ENCODE data around the gene NDUFAF5. TPM values are rescaled to one million over a fixed set of nuclear protein-coding genes. Genes with fewer than 3 reads are reported as not detected.
"Not testable (repeated sequence)": the region's sequence is repeated elsewhere in the genome, so short reads cannot be mapped to it uniquely, and the experiment has no call there.

Gene NDUFAF5
- total and polyA plus RNA-seq, 2 donors from 2014 or later = 26.4 to 52.1 TPM

GRCh38 chr20:13736436-13737191, 48.2 kb upstream of the NDUFAF5 start:
- Histone ChIP-seq H3K9me3 (ENCODE audit: control insufficient read depth in 2 of 3, insufficient read depth in 1 of 3, low read length in 3 of 3) (peaks cover 0 to 9% (median 0%) of the 10 kb centered on the region in 3 donors), H3K9ac (ENCODE audit: low read length in 3 of 3) (no peak overlapping the region), H3K27ac (ENCODE audit: low read depth in 2 of 2, low read length in 2 of 2) (no peak overlapping the region), H3K4me3 (ENCODE audit: low read length in 3 of 3) (no peak overlapping the region), H3K4me1 (ENCODE audit: control insufficient read depth in 2 of 3, insufficient read depth in 2 of 3, low read depth in 1 of 3, low read length in 3 of 3) (no peaks in the 10 kb centered on the region), H3K27me3 (ENCODE audit: control insufficient read depth, insufficient read depth, low read length) (no peaks in the 10 kb centered on the region), H3K36me3 (ENCODE audit: control insufficient read depth in 2 of 3, insufficient read depth in 3 of 3, low read length in 3 of 3) (peaks cover 4 to 10% (median 7%) of the 10 kb centered on the region in 3 donors)
- intact Hi-C loops (cut with DNase I) = no loop called here
- no peak for TF ChIP-seq CTCF (IDR thresholded peaks at IDR 0.05; ENCODE audit: borderline replicate concordance, extremely low read depth, insufficient read depth)
- DNase-seq (peak in 1 of 5 donors; percentile 0), FAIRE-seq (no peak)

- FAIRE-seq; H3K4me3 ChIP-seq (ENCODE audit: low read length in 3 of 3); H3K9me3 ChIP-seq (ENCODE audit: control insufficient read depth in 2 of 3, insufficient read depth in 1 of 3, low read length in 3 of 3); H3K36me3 ChIP-seq (ENCODE audit: control insufficient read depth in 2 of 3, insufficient read depth in 3 of 3, low read length in 3 of 3); H3K27ac ChIP-seq (ENCODE audit: low read depth in 2 of 2, low read length in 2 of 2); DNase-seq; H3K4me1 ChIP-seq (ENCODE audit: control insufficient read depth in 2 of 3, insufficient read depth in 2 of 3, low read depth in 1 of 3, low read length in 3 of 3); intact Hi-C loops (cut with DNase I); H3K9ac ChIP-seq (ENCODE audit: low read length in 3 of 3); H3K27me3 ChIP-seq (ENCODE audit: control insufficient read depth, insufficient read depth, low read length): not testable (repeated sequence)
Measured at GRCh38 chr20:13738187-13738586, 46.6 kb upstream of the NDUFAF5 start.

GRCh38 chr20:13739731-13740649, 44.8 kb upstream of the NDUFAF5 start:
- H3K36me3 ChIP-seq (ENCODE audit: control insufficient read depth in 2 of 3, insufficient read depth in 3 of 3, low read length in 3 of 3) = peaks cover 0 to 2% (median 0%) of the 10 kb centered on the region in 3 donors
- no peaks in the 10 kb centered on the region for H3K4me1 ChIP-seq (ENCODE audit: control insufficient read depth in 2 of 3, insufficient read depth in 2 of 3, low read depth in 1 of 3, low read length in 3 of 3)
- H3K27me3 ChIP-seq (ENCODE audit: control insufficient read depth, insufficient read depth, low read length) = no peaks in the 10 kb centered on the region
- no peak overlapping the region for H3K9ac ChIP-seq (ENCODE audit: low read length in 3 of 3)
- FAIRE-seq (no peak), DNase-seq (no peak)
- intact Hi-C loops (cut with DNase I) = no loop called here
- H3K27ac ChIP-seq (ENCODE audit: low read depth in 2 of 2, low read length in 2 of 2) = no peak overlapping the region
- peaks cover 0 to 9% (median 0%) of the 10 kb centered on the region in 3 donors for H3K9me3 ChIP-seq (ENCODE audit: control insufficient read depth in 2 of 3, insufficient read depth in 1 of 3, low read length in 3 of 3)
- no peak overlapping the region for H3K4me3 ChIP-seq (ENCODE audit: low read length in 3 of 3)
- TF ChIP-seq CTCF (IDR thresholded peaks at IDR 0.05; ENCODE audit: borderline replicate concordance, extremely low read depth, insufficient read depth) = no peak

- peaks cover 0 to 9% (median 0%) of the 10 kb centered on the region in 3 donors for H3K9me3 ChIP-seq (ENCODE audit: control insufficient read depth in 2 of 3, insufficient read depth in 1 of 3, low read length in 3 of 3)
- FAIRE-seq = no peak
- no peak overlapping the region for H3K9ac ChIP-seq (ENCODE audit: low read length in 3 of 3)
- H3K36me3 ChIP-seq (ENCODE audit: control insufficient read depth in 2 of 3, insufficient read depth in 3 of 3, low read length in 3 of 3) = peaks cover 0 to 2% (median 0%) of the 10 kb centered on the region in 3 donors
- no peak for TF ChIP-seq CTCF (IDR thresholded peaks at IDR 0.05; ENCODE audit: borderline replicate concordance, extremely low read depth, insufficient read depth)
- H3K27me3 ChIP-seq (ENCODE audit: control insufficient read depth, insufficient read depth, low read length) = no peaks in the 10 kb centered on the region
- H3K27ac ChIP-seq (ENCODE audit: low read depth in 2 of 2, low read length in 2 of 2) = no peak overlapping the region
- no peak for DNase-seq
- H3K4me3 ChIP-seq (ENCODE audit: low read length in 3 of 3) = no peak overlapping the region
- no peaks in the 10 kb centered on the region for H3K4me1 ChIP-seq (ENCODE audit: control insufficient read depth in 2 of 3, insufficient read depth in 2 of 3, low read depth in 1 of 3, low read length in 3 of 3)
- intact Hi-C loops (cut with DNase I) = no loop called here
Measured at GRCh38 chr20:13741879-13742278, 42.9 kb upstream of the NDUFAF5 start.

Data from kidney (tissue), 14 donors.